Lower leg skin (tissue), 4 donors: ENCODE data around the gene DGCR8. TPM values are rescaled to one million over a fixed set of nuclear protein-coding genes. Genes with fewer than 3 reads are reported as not detected.
A peak's percentile ranks its signal among the peaks of the same experiment; 100 is the strongest.

Source experiments
- DNase-seq, 2 donors: peaks; one replicate each; pipeline ENCODE4 v3.0.0-alpha.2; 2019; ENCODE audit warnings: low spot score in 2 of 2
- H3K4me3 ChIP-seq: fragments of 200-600 bp; sonication (generic); 2 replicates; pipeline ENCODE4 v1.5.1; 2017; ENCODE audit warnings: mild to moderate bottlenecking, low read depth; ENCODE audit not compliant: poor library complexity, severe bottlenecking
- POLR2A ChIP-seq, 2 donors: fragments of 450-650 bp; IDR thresholded peaks; one replicate each; pipeline ENCODE4 v1.6.1; 2016 to 2017; ENCODE audit warnings: antibody characterized with exemption in 2 of 2, mild to moderate bottlenecking in 1 of 2, moderate library complexity in 1 of 2
- WGBS, 2 donors: methylation state at CpG; one replicate each; pipeline ENCODE4 v1.1.5; 2018; 5-methylcytosine and 5-hydroxymethylcytosine counted together
- intact Hi-C: fragments of 100-400 bp; cut with DNase I; formaldehyde crosslinking; loops from one replicate; pipeline ENCODE4 v1.15.0; 2023; ENCODE audit warnings: low total_unique reads
- total RNA-seq, 4 donors: library from RNA; depleted of rRNA; stranded (reverse); fragments of >200 nt; gene quantifications; one replicate each; pipeline ENCODE4 v1.1.0, GENCODE V29; 2016
- TF ChIP-seq, protein P1 (sequence below), 3 donors: fragments of 450-650 bp; IDR thresholded peaks; one replicate each; pipeline ENCODE4 v1.5.1; 2016; ENCODE audit warnings: antibody characterized with exemption in 3 of 3, mild to moderate bottlenecking in 3 of 3, moderate library complexity in 2 of 3

Gene DGCR8
- total RNA-seq, 4 donors from 2014 or later: 14.8 to 28.2 (median 21.8) TPM

DNA sequence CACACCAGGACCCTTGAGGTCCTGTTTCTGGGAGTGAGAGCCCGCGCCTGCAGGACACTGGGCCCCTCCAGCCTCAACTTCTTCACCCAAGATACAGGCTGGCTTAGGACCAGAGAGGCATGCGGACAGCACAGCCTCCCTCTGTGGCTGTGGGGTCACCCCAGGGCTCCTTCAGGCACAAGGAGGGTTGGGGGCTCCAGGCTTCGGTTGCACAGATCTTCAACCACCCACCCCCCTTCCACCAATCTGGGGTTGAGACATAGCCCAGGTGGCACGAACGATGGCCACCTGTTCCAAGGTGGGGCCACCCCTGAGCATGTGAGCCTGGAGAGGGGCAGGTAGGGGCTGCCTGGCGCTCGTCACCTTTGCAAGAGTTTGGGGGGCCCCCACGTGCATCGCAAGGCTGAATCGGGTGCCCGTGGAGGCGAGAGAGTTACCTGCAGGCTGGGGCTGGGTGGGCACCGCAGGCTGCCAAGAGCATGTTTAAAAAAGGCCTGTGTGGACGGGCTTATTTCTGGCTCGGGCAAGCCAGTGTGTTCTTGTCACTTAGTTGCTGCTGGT lies 52.7 kb downstream of the DGCR8 start:
- 32 to 39% methylated on average over 12 to 16 of the region's 16 CpGs for WGBS, 2 donors
- DNase-seq: no peak
- no peak for TF ChIP-seq POLR2A (IDR thresholded peaks at IDR 0.05)
- TF ChIP-seq, protein P1, sequence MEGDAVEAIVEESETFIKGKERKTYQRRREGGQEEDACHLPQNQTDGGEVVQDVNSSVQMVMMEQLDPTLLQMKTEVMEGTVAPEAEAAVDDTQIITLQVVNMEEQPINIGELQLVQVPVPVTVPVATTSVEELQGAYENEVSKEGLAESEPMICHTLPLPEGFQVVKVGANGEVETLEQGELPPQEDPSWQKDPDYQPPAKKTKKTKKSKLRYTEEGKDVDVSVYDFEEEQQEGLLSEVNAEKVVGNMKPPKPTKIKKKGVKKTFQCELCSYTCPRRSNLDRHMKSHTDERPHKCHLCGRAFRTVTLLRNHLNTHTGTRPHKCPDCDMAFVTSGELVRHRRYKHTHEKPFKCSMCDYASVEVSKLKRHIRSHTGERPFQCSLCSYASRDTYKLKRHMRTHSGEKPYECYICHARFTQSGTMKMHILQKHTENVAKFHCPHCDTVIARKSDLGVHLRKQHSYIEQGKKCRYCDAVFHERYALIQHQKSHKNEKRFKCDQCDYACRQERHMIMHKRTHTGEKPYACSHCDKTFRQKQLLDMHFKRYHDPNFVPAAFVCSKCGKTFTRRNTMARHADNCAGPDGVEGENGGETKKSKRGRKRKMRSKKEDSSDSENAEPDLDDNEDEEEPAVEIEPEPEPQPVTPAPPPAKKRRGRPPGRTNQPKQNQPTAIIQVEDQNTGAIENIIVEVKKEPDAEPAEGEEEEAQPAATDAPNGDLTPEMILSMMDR (IDR thresholded peaks at IDR 0.05): no peak
- H3K4me3 ChIP-seq: peak overlapping the region; percentile 89
- intact Hi-C loops: no loop called here

DNA sequence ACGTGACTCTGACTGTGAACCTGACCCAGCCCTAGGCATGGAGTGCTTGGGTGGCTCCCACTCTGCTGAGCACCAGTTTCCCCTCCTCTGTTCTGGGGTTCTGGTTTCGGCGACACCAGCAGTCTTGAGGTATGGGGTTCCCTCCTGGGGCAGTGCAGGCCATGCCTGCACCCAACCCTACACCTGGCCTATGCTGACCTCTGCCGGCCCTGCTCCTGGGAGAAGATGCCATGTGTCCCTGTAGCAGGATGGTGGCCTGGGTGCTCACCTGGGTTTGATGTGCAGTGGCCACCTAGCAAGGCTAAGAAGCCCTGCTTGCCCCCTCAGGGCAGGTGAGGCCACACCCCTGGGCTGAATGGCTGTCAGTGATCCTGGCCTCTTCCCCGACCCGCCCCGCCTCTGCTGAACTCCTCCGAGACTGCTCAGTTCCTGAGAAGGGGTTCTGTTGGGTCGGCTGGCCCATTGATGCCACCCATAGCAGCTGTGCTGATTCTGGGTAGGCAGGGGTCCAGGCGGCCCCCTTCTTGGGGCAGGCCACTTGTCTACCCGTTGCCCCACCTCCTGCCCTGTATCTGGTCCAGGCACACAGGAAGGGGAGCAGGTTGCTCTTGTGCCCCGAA lies 54.0 kb downstream of the DGCR8 start:
- no peak for DNase-seq
- no peak overlapping the region for H3K4me3 ChIP-seq
- intact Hi-C loops: no loop called here
- TF ChIP-seq, protein P1 (IDR thresholded peaks at IDR 0.05): no peak
- no peak for TF ChIP-seq POLR2A (IDR thresholded peaks at IDR 0.05)
- 38 to 59% methylated on average over 9 to 11 of the region's 12 CpGs for WGBS, 2 donors

DNA sequence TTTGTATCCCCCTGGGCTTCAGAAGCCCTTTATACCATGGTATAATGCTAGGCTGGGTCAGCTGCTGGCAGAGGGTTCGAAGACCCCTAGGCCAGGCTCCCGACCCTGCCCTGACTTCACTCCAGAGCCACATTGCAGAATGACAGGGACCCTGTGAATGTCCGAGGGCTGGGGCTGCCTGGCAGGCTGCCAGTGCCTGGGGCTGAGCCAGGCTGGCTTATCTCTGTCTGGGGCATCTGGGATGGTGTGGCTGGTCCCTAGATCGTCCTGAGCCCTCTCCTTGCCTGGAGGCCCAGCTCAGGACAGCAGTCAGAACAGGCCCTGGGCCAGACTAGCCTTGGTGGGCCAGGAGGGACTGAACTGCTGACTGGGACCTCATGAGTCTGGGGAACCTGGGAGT lies 55.2 kb downstream of the DGCR8 start:
- WGBS, 2 donors: 52 to 100% methylated on average over 1 to 4 of the region's 4 CpGs
- no peak for DNase-seq

DNA sequence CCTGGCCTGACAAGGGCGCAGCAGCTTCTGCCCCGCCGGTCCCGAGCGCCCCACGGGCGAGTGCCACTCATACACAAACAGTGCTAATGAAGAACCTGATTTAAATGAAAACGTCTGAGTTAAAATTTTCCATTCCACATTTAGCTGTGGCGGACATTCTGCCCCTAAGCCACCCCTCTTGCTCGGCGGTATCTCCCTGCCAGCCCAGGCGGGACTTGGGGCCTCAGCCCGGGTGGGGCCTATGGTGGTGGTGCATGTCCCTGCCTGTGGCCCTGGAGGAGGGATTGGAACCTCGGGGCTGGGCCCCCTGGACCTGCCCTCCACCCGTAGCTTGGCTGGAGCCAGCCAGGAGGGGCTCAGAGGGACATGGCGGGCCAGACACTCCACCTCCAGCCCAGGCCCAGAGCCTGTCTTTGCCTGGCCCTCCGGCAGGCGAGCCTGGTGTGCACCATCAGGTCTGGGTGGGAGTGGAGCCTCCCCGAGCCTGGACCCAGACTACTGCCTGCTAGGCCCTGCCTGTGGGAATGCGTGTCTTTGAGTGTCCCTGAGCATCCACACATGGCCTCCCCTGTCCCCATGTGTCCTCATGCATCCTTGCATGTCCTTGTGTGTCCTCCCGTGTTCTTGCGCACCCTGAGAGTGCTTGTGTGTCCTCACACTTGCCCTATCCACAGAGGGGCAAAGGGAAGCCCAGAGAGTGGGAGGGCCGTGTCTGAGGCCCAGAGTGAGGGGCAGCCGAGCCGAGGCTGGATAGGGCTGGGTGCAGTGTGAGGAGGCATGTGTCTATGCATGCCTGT lies 56.0 kb downstream of the DGCR8 start:
- no peak overlapping the region for H3K4me3 ChIP-seq
- TF ChIP-seq POLR2A (IDR thresholded peaks at IDR 0.05): no peak
- TF ChIP-seq, protein P1 (IDR thresholded peaks at IDR 0.05): no peak
- intact Hi-C loops: no loop called here
- WGBS, 2 donors: 58 to 61% methylated on average over 16 to 25 of the region's 25 CpGs
- no peak for DNase-seq

More for the DNA sequence above, 55.2 kb downstream of the DGCR8 start:
- TF ChIP-seq POLR2A (IDR thresholded peaks at IDR 0.05): no peak
- TF ChIP-seq, protein P1 (IDR thresholded peaks at IDR 0.05): no peak
- intact Hi-C loops: no loop called here
- no peak overlapping the region for H3K4me3 ChIP-seq

DNA sequence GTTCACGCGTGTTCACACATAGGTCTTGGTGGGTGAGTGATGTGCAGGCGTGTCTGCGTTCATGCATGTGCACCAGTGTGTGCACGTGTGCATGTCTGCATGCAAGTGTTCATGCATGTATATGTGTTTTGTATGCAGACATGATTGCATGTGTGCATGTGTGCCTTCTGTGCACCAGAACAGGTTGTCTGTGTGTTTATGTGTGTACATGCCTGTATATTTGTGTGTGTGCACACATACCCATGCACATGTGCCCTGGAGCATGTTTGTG lies 56.5 kb downstream of the DGCR8 start:
- WGBS, 2 donors: 85 to 90% methylated on average over 5 of the region's 5 CpGs
- intact Hi-C loops: no loop called here
- TF ChIP-seq, protein P1 (IDR thresholded peaks at IDR 0.05): no peak
- no peak for TF ChIP-seq POLR2A (IDR thresholded peaks at IDR 0.05)
- DNase-seq: no peak
- no peak overlapping the region for H3K4me3 ChIP-seq
